Measurements from ENCODE around the gene VPS26C. TPM values are rescaled to one million over a fixed set of nuclear protein-coding genes. Genes with fewer than 3 reads are reported as not detected.

The VPS26C gene
- total RNA-seq, 1 donor from 2014 or later = 54.2 TPM

GRCh38 chr21:37278199-37278598 lies 11.1 kb upstream of the VPS26C start:
- no peak for TF ChIP-seq CTCF (IDR thresholded peaks at IDR 0.05; ENCODE audit: borderline replicate concordance)
- Histone ChIP-seq H3K4me1 (no peaks in the 10 kb centered on the region), H3K36me3 (no peaks in the 10 kb centered on the region), H3K27ac (replicated peaks) (no peak overlapping the region), H3K9me3 (replicated peaks) (no peaks in the 10 kb centered on the region), H3K4me3 (no peak overlapping the region), H3K27me3 (ENCODE audit: low read depth) (no peaks in the 10 kb centered on the region)
- intact Hi-C loops (cut with micrococcal nuclease) = no loop called here
- DNase-seq = no peak

GRCh38 chr21:37276377-37276776 lies 9.2 kb upstream of the VPS26C start:
- H3K27me3 ChIP-seq (ENCODE audit: low read depth) = no peaks in the 10 kb centered on the region
- DNase-seq = no peak
- no peaks in the 10 kb centered on the region for H3K4me1 ChIP-seq
- H3K4me3 ChIP-seq = no peak overlapping the region
- no peaks in the 10 kb centered on the region for H3K36me3 ChIP-seq
- H3K27ac ChIP-seq (replicated peaks) = no peak overlapping the region
- intact Hi-C loops (cut with micrococcal nuclease) = no loop called here
- H3K9me3 ChIP-seq (replicated peaks) = no peaks in the 10 kb centered on the region
- TF ChIP-seq CTCF (IDR thresholded peaks at IDR 0.05; ENCODE audit: borderline replicate concordance) = no peak

- no peak for DNase-seq
- Histone ChIP-seq H3K27ac (replicated peaks) (no peak overlapping the region), H3K27me3 (ENCODE audit: low read depth) (no peaks in the 10 kb centered on the region), H3K4me1 (no peaks in the 10 kb centered on the region), H3K36me3 (no peaks in the 10 kb centered on the region), H3K4me3 (no peak overlapping the region), H3K9me3 (replicated peaks) (no peaks in the 10 kb centered on the region)
- no peak for TF ChIP-seq CTCF (IDR thresholded peaks at IDR 0.05; ENCODE audit: borderline replicate concordance)
- intact Hi-C loops (cut with micrococcal nuclease) = no loop called here
Measured at GRCh38 chr21:37273911-37274690, 7.0 kb upstream of the VPS26C start.

GRCh38 chr21:37273440-37273839 lies 6.3 kb upstream of the VPS26C start:
- intact Hi-C loops (cut with micrococcal nuclease) = no loop called here
- Histone ChIP-seq H3K27me3 (ENCODE audit: low read depth) (no peaks in the 10 kb centered on the region), H3K36me3 (no peaks in the 10 kb centered on the region), H3K9me3 (replicated peaks) (no peaks in the 10 kb centered on the region), H3K4me3 (no peak overlapping the region), H3K27ac (replicated peaks) (no peak overlapping the region), H3K4me1 (peaks cover 5% of the 10 kb centered on the region)
- DNase-seq = no peak
- TF ChIP-seq CTCF (IDR thresholded peaks at IDR 0.05; ENCODE audit: borderline replicate concordance) = no peak

- H3K9me3 ChIP-seq (replicated peaks) = no peaks in the 10 kb centered on the region
- DNase-seq = no peak
- intact Hi-C loops (cut with micrococcal nuclease) = no loop called here
- no peak overlapping the region for H3K4me3 ChIP-seq
- TF ChIP-seq CTCF (IDR thresholded peaks at IDR 0.05; ENCODE audit: borderline replicate concordance) = no peak
- no peaks in the 10 kb centered on the region for H3K36me3 ChIP-seq
- no peaks in the 10 kb centered on the region for H3K27me3 ChIP-seq (ENCODE audit: low read depth)
- peaks cover 10% of the 10 kb centered on the region for H3K4me1 ChIP-seq
- no peak overlapping the region for H3K27ac ChIP-seq (replicated peaks)
Measured at GRCh38 chr21:37272897-37273296, 5.8 kb upstream of the VPS26C start.
